ENCODE measurements around the gene CCDC17. TPM values are rescaled to one million over a fixed set of nuclear protein-coding genes. Genes with fewer than 3 reads are reported as not detected.

The CCDC17 gene
- total RNA-seq, 1 experiment from 2014 or later = 1.9 TPM

- no peaks in the 10 kb centered on the region for H3K9me3 Mint-ChIP-seq (ENCODE audit: unreplicated experiment)
- H3K27ac Mint-ChIP-seq (ENCODE audit: unreplicated experiment) = no peak overlapping the region
These were observed 20.8 kb upstream of the CCDC17 start for GRCh38 chr1:45644661-45645060.

GRCh38 chr1:45643978-45644377 lies 20.1 kb upstream of the CCDC17 start:
- H3K4me1 ChIP-seq = no peaks in the 10 kb centered on the region
- peak in 1 of 2 experiments; percentile 12 for DNase-seq
- H3K4me3 ChIP-seq (ENCODE audit: low read depth, low read length) = no peak overlapping the region
- Mint-ChIP-seq H3K4me3 (ENCODE audit: unreplicated experiment) (no peak overlapping the region), H3K27ac (ENCODE audit: unreplicated experiment) (no peak overlapping the region), H3K4me1 (ENCODE audit: low read depth, unreplicated experiment) (peaks cover 7% of the 10 kb centered on the region), H3K27me3 (ENCODE audit: insufficient read depth, unreplicated experiment) (no peaks in the 10 kb centered on the region), H3K36me3 (ENCODE audit: insufficient read depth, unreplicated experiment) (peaks cover 48% of the 10 kb centered on the region), H3K9me3 (ENCODE audit: unreplicated experiment) (no peaks in the 10 kb centered on the region)
- H3K36me3 ChIP-seq (ENCODE audit: control insufficient read depth, insufficient read depth, low read length) = no peaks in the 10 kb centered on the region
- no peaks in the 10 kb centered on the region for H3K9me3 ChIP-seq
- peak in 1 of 2 experiments; percentile 48 for TF ChIP-seq CTCF (IDR thresholded peaks at IDR 0.05; ENCODE audit: insufficient read depth in 1 of 2, low read depth in 1 of 2, low read length in 1 of 2, severe bottlenecking in 1 of 2, unreplicated experiment in 1 of 2)
- CTCF ChIA-PET = interaction anchor here (0.5 kb wide), 1 partner anchor 144 kb away, joined by 9 read pairs; the partner anchor contains the start of gene MMACHC
- no TSS peak for BruUV-seq (replicated peaks)
- no peaks in the 10 kb centered on the region for H3K27me3 ChIP-seq (replicated peaks; ENCODE audit: control insufficient read depth, insufficient read depth, low read length)
- intact Hi-C loops (cut with micrococcal nuclease; ENCODE audit: unreplicated experiment) = loop anchor here (5.0 kb wide), 1 partner anchor 238 kb away; no protein-coding TSS in a partner anchor
- POLR2A ChIA-PET = no interaction called here

More at GRCh38 chr1:45644661-45645060, 20.8 kb upstream of the CCDC17 start:
- no peak for TF ChIP-seq CTCF (IDR thresholded peaks at IDR 0.05; ENCODE audit: insufficient read depth in 1 of 2, low read depth in 1 of 2, low read length in 1 of 2, severe bottlenecking in 1 of 2, unreplicated experiment in 1 of 2)
- peaks cover 48% of the 10 kb centered on the region for H3K36me3 Mint-ChIP-seq (ENCODE audit: insufficient read depth, unreplicated experiment)
- DNase-seq = no peak
- ChIA-PET CTCF (interaction anchor here (0.5 to 0.7 kb wide), 2 partner anchors 144 to 242 kb away, joined by 3 to 9 read pairs; partner anchors contain the start of gene MMACHC), POLR2A (no interaction called here)
- Histone ChIP-seq H3K27me3 (replicated peaks; ENCODE audit: control insufficient read depth, insufficient read depth, low read length) (no peaks in the 10 kb centered on the region), H3K4me3 (ENCODE audit: low read depth, low read length) (no peak overlapping the region), H3K36me3 (ENCODE audit: control insufficient read depth, insufficient read depth, low read length) (no peaks in the 10 kb centered on the region), H3K9me3 (no peaks in the 10 kb centered on the region), H3K4me1 (no peaks in the 10 kb centered on the region)
- no peak overlapping the region for H3K4me3 Mint-ChIP-seq (ENCODE audit: unreplicated experiment)
- peaks cover 7% of the 10 kb centered on the region for H3K4me1 Mint-ChIP-seq (ENCODE audit: low read depth, unreplicated experiment)
- no peaks in the 10 kb centered on the region for H3K27me3 Mint-ChIP-seq (ENCODE audit: insufficient read depth, unreplicated experiment)
- intact Hi-C loops (cut with micrococcal nuclease; ENCODE audit: unreplicated experiment) = loop anchor here (5.0 kb wide), 1 partner anchor 238 kb away; no protein-coding TSS in a partner anchor
- no TSS peak for BruUV-seq (replicated peaks)

- CTCF ChIA-PET = no interaction called here
These were observed 19.5 kb upstream of the CCDC17 start for GRCh38 chr1:45643321-45643720.

More at GRCh38 chr1:45643321-45643720, 19.5 kb upstream of the CCDC17 start:
- Histone ChIP-seq H3K4me1 (no peaks in the 10 kb centered on the region), H3K4me3 (ENCODE audit: low read depth, low read length) (no peak overlapping the region), H3K27me3 (replicated peaks; ENCODE audit: control insufficient read depth, insufficient read depth, low read length) (no peaks in the 10 kb centered on the region), H3K36me3 (ENCODE audit: control insufficient read depth, insufficient read depth, low read length) (no peaks in the 10 kb centered on the region), H3K9me3 (no peaks in the 10 kb centered on the region)
- no peak for DNase-seq
- no TSS peak for BruUV-seq (replicated peaks)
- no peak overlapping the region for H3K4me3 Mint-ChIP-seq (ENCODE audit: unreplicated experiment)
- no peaks in the 10 kb centered on the region for H3K27me3 Mint-ChIP-seq (ENCODE audit: insufficient read depth, unreplicated experiment)
- POLR2A ChIA-PET = no interaction called here
- H3K9me3 Mint-ChIP-seq (ENCODE audit: unreplicated experiment) = no peaks in the 10 kb centered on the region
- no peak overlapping the region for H3K27ac Mint-ChIP-seq (ENCODE audit: unreplicated experiment)
- TF ChIP-seq CTCF (IDR thresholded peaks at IDR 0.05; ENCODE audit: insufficient read depth in 1 of 2, low read depth in 1 of 2, low read length in 1 of 2, severe bottlenecking in 1 of 2, unreplicated experiment in 1 of 2) = no peak
- H3K36me3 Mint-ChIP-seq (ENCODE audit: insufficient read depth, unreplicated experiment) = peaks cover 44% of the 10 kb centered on the region
- intact Hi-C loops (cut with micrococcal nuclease; ENCODE audit: unreplicated experiment) = loop anchor here (5.0 kb wide), 1 partner anchor 239 kb away; no protein-coding TSS in a partner anchor
- H3K4me1 Mint-ChIP-seq (ENCODE audit: low read depth, unreplicated experiment) = peaks cover 7% of the 10 kb centered on the region
